HepG2 (cell line): Measurements from ENCODE around the gene PLXND1. TPM values are rescaled to one million over a fixed set of nuclear protein-coding genes. Genes with fewer than 3 reads are reported as not detected.

Source experiments
- ATAC-seq: fragments of 200-7000 bp; cut with Tn5 transposase; 3 replicates; pipeline ENCODE4 v1.9.1; 2020; ENCODE audit warnings: mild to moderate bottlenecking, moderate library complexity
- BruUV-seq: library from RNA; stranded (reverse); fragments of 400-500 nt; replicated peaks from 2 replicates; lab custom pipeline; 2021; lab: Mats Ljungman, UMichigan
- CTCF ChIA-PET: fragments of 300-600 bp; formaldehyde crosslinking; extraction: SDS; loops from one replicate; lab custom pipeline; 2021; ENCODE audit warnings: low total read pairs, inconsistent platforms, low intra/inter-chr PET ratio; lab: Yijun Ruan, JAX
- POLR2A ChIA-PET: fragments of 350-600 bp; sonication (Branson Sonifier 250); formaldehyde crosslinking; loops from one replicate; lab custom pipeline; 2020; ENCODE audit warnings: antibody characterized with exemption, inconsistent platforms; lab: Yijun Ruan, JAX
- DNase-seq: peaks from one replicate; pipeline ENCODE4 v3.0.0-alpha.2; 2015; ENCODE audit warnings: low spot score
- FAIRE-seq: peaks from 3 replicates; lab custom pipeline; 2011; peaks lifted over from hg19 to GRCh38; lab: Jason Lieb, UNC
- H2AFZ ChIP-seq: one replicate; pipeline ENCODE4 v1.6.1; 2011; ENCODE audit warnings: low read length, inconsistent platforms
- H3K27ac ChIP-seq: fragments of 300-600 bp; 3 replicates; pipeline ENCODE4 v1.8.0; 2011; ENCODE audit warnings: mixed run types, mild to moderate bottlenecking, mixed read lengths, low read length, inconsistent platforms; ENCODE audit not compliant: insufficient read depth; ENCODE audit errors: extremely low read length
- H3K27me3 ChIP-seq, 2 experiments: fragments of 200-600 bp in 1 of 2; 2 replicates in 1 of 2; 3 replicates in 1 of 2; pipeline versions ENCODE4 v1.6.0 to v1.8.0; 2011; ENCODE audit warnings: low read length in 2 of 2, mild to moderate bottlenecking in 2 of 2, moderate library complexity in 2 of 2, inconsistent platforms in 1 of 2; ENCODE audit not compliant: insufficient read depth in 2 of 2, control insufficient read depth in 1 of 2
- H3K36me3 ChIP-seq, 2 experiments: fragments of 200-600 bp in 1 of 2; replicated peaks in 1 of 2; 2 replicates in 1 of 2; 3 replicates in 1 of 2; pipeline versions ENCODE4 v1.5.1 to v1.8.0; 2011; ENCODE audit warnings: low read length in 2 of 2, inconsistent platforms in 1 of 2; ENCODE audit not compliant: insufficient read depth in 2 of 2, control insufficient read depth in 1 of 2
- H3K4me1 ChIP-seq: 2 replicates; pipeline ENCODE4 v1.5.1; 2012; ENCODE audit warnings: low read length, inconsistent platforms; ENCODE audit not compliant: insufficient read depth
- H3K4me2 ChIP-seq: 2 replicates; pipeline ENCODE4 v1.6.0; 2011; ENCODE audit warnings: low read depth, low read length, inconsistent platforms
- H3K4me3 ChIP-seq, 3 experiments: fragments of 200-600 bp in 1 of 3; sonication (generic), shearing (Covaris generic) in 1 of 3; replicated peaks in 1 of 3; 2 replicates each; pipeline ENCODE4 v1.5.1; 2011 to 2016; ENCODE audit warnings: low read length in 3 of 3, inconsistent platforms in 2 of 3, low read depth in 2 of 3, mild to moderate bottlenecking in 2 of 3, control low read depth in 1 of 3, mixed read lengths in 1 of 3; ENCODE audit not compliant: insufficient read depth in 1 of 3
- H3K79me2 ChIP-seq: one replicate; pipeline ENCODE4 v1.6.1; 2011; ENCODE audit warnings: low read length, inconsistent platforms; ENCODE audit not compliant: insufficient read depth
- H3K9ac ChIP-seq: 2 replicates; pipeline ENCODE4 v1.6.0; 2011; ENCODE audit warnings: mild to moderate bottlenecking, low read depth, low read length, inconsistent platforms; ENCODE audit not compliant: insufficient read depth
- H3K9me3 ChIP-seq: 2 replicates; pipeline ENCODE4 v1.5.1; 2012; ENCODE audit warnings: mild to moderate bottlenecking, low read length
- H4K20me1 ChIP-seq: 2 replicates; pipeline ENCODE4 v1.6.0; 2011; ENCODE audit warnings: inconsistent platforms, mild to moderate bottlenecking, low read length, moderate library complexity; ENCODE audit not compliant: insufficient read depth
- AGO1 ChIP-seq: fragments of 200-400 bp; formaldehyde crosslinking; IDR thresholded peaks from 2 replicates; pipeline ENCODE4 v1.6.1; 2017; ENCODE audit warnings: mild to moderate bottlenecking, low read depth, low read length, moderate library complexity; ENCODE audit not compliant: poor library complexity, severe bottlenecking
- FOSL2 ChIP-seq: sonication (generic); formaldehyde crosslinking; IDR thresholded peaks from 2 replicates; pipeline ENCODE4 v1.4.0; 2020; ENCODE audit warnings: missing genetic modification reagents
- RNF2 ChIP-seq: fragments of 450-650 bp; conservative IDR thresholded peaks from 2 replicates; pipeline ENCODE4 v1.6.1; 2016; ENCODE audit warnings: low read depth
- SNAI1 ChIP-seq: sonication (generic); formaldehyde crosslinking; IDR thresholded peaks from 2 replicates; pipeline ENCODE4 v1.5.0; 2020; ENCODE audit warnings: mild to moderate bottlenecking, missing genetic modification reagents, borderline replicate concordance
- ZFP82 ChIP-seq: sonication (generic); formaldehyde crosslinking; IDR thresholded peaks from 2 replicates; pipeline ENCODE4 v1.5.1; 2020; ENCODE audit warnings: mild to moderate bottlenecking, missing genetic modification reagents, borderline replicate concordance
- ZNF44 ChIP-seq: sonication (generic); formaldehyde crosslinking; IDR thresholded peaks from 2 replicates; pipeline ENCODE4 v1.5.1; 2020; ENCODE audit warnings: mild to moderate bottlenecking, missing genetic modification reagents
- ZNF570 ChIP-seq: sonication (generic); formaldehyde crosslinking; IDR thresholded peaks from 2 replicates; pipeline ENCODE4 v1.4.0; 2020; ENCODE audit warnings: mild to moderate bottlenecking, missing genetic modification reagents, borderline replicate concordance
- ZNF687 ChIP-seq: sonication (generic); formaldehyde crosslinking; IDR thresholded peaks from 2 replicates; pipeline ENCODE4 v1.5.1; 2020; ENCODE audit warnings: mild to moderate bottlenecking, missing genetic modification reagents, moderate library complexity
- ZNF761 ChIP-seq: sonication (generic); formaldehyde crosslinking; conservative IDR thresholded peaks from 2 replicates; pipeline ENCODE4 v1.4.0; 2020; ENCODE audit warnings: mild to moderate bottlenecking, missing genetic modification reagents
- WGBS: methylation state at CpG from one replicate; pipeline ENCODE4 v1.1.6; 2017; ENCODE audit warnings: low lambda C conversion rate; 5-methylcytosine and 5-hydroxymethylcytosine counted together
- in situ Hi-C: cut with HindIII; loops from 2 replicates; pipeline ENCODE4 v1.10.0; 2017; ENCODE audit warnings: low pct_unique_long_range_greater_than_20kb; ENCODE audit not compliant: extremely low pct_ligation_motif_present
- intact Hi-C: fragments of 100-400 bp; cut with micrococcal nuclease; formaldehyde crosslinking; loops from one replicate; pipeline ENCODE4 v1.10.0; 2022; ENCODE audit not compliant: unreplicated experiment
- polyA plus RNA-seq, 8 experiments: library from polyadenylated mRNA; depleted of rRNA in 3 of 8; stranded (reverse) in 7 of 8; unstranded in 1 of 8; fragments of >200 nt; fragmentation: Illumina TruSeq in 4 of 8; extraction: Trizol in 4 of 8; gene quantifications; 2 replicates each; pipeline versions ENCODE4 v1.2.1 to v1.2.3, GENCODE V29; 2011 to 2016; ENCODE audit warnings: low read depth in 4 of 8, missing spikeins in 1 of 8, mixed read lengths in 1 of 8; ENCODE audit not compliant: insufficient read depth in 1 of 8
- total RNA-seq, 5 experiments: library from RNA; depleted of rRNA; stranded (reverse); fragments of >200 nt; fragmentation: Illumina TruSeq; extraction: Trizol; gene quantifications; 2 replicates each; pipeline ENCODE4 v1.2.3, GENCODE V29; 2016; ENCODE audit warnings: low read depth in 1 of 5

PLXND1 gene
- total and polyA plus RNA-seq, 2 of the 13 experiments (the other 11 are each of a cell fraction or from before 2014, with no cell fraction given): 15.9 to 42.0 TPM

- TF ChIP-seq AGO1 (no peak), ZFP82 (CRISPR knock-in tag) (no peak), ZNF761 (CRISPR knock-in tag) (no peak), ZNF687 (peak; percentile 26)
Observed at GRCh38 chr3:129602730-129603560, 3.5 kb downstream of the PLXND1 start (continued).

GRCh38 chr3:129602309-129602708 is 4.2 kb downstream of the PLXND1 start:
- intact Hi-C loops (no loop called here), in situ Hi-C loops (no loop called here)
- no peak for DNase-seq
- H3K79me2 ChIP-seq: peaks cover 82% of the 10 kb centered on the region
- peaks cover 40% of the 10 kb centered on the region for H4K20me1 ChIP-seq
- 91% methylated on average over 11 of the region's 11 CpGs for WGBS
- ATAC-seq: no peak
- peak overlapping the region; percentile 99 for H3K4me2 ChIP-seq
- no peak overlapping the region for H3K9ac ChIP-seq
- no peak overlapping the region for H3K27ac ChIP-seq
- no peaks in the 10 kb centered on the region for H3K9me3 ChIP-seq
- H3K4me1 ChIP-seq: peaks cover 74% of the 10 kb centered on the region
- ChIA-PET POLR2A (no interaction called here), CTCF (no interaction called here)
- peak overlapping the region in 1 of 3 experiments; percentile 9; a peak in 1 of 6 replicates for H3K4me3 ChIP-seq
- no peak for FAIRE-seq
- H3K27me3 ChIP-seq: no peaks in the 10 kb centered on the region; a peak in 1 of 5 replicates
- H2AFZ ChIP-seq: no peak overlapping the region
- peaks cover 0 to 5% of the 10 kb centered on the region in 2 experiments; a peak in 2 of 5 replicates for H3K36me3 ChIP-seq
- BruUV-seq: no TSS peak
- no peak for TF ChIP-seq SNAI1 (CRISPR knock-in tag)
- no peak for TF ChIP-seq ZNF44 (CRISPR knock-in tag)
- no peak for TF ChIP-seq ZNF570 (CRISPR knock-in tag)
- TF ChIP-seq RNF2: no peak
- TF ChIP-seq FOSL2 (CRISPR knock-in tag): no peak
